Measurements from ENCODE around the gene RELB.

DNA sequence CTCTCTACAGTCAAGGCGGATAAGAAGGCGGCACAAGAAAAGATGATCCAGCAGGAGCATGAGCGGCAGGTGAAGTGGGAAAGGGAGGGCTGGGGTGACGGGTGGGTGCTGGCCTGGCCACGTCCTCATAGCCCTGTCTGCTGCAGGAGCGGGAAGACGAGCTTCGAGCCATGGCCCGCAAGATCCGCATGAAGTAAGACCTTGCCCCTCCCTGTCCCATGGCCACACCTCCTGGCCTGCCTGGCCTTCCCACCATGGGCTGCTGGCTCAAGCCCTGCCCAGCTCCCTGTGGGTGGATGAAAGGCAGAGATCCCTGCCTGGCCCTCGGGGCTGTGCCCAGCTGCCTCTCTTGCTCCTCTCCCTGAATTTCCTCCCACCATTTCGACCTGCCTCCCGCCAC, 67.8 kb downstream of the RELB start:
- TF ChIP-seq, protein P1, sequence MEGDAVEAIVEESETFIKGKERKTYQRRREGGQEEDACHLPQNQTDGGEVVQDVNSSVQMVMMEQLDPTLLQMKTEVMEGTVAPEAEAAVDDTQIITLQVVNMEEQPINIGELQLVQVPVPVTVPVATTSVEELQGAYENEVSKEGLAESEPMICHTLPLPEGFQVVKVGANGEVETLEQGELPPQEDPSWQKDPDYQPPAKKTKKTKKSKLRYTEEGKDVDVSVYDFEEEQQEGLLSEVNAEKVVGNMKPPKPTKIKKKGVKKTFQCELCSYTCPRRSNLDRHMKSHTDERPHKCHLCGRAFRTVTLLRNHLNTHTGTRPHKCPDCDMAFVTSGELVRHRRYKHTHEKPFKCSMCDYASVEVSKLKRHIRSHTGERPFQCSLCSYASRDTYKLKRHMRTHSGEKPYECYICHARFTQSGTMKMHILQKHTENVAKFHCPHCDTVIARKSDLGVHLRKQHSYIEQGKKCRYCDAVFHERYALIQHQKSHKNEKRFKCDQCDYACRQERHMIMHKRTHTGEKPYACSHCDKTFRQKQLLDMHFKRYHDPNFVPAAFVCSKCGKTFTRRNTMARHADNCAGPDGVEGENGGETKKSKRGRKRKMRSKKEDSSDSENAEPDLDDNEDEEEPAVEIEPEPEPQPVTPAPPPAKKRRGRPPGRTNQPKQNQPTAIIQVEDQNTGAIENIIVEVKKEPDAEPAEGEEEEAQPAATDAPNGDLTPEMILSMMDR (IDR thresholded peaks at IDR 0.05; ENCODE audit: low read length): no peak
- no peak for TF ChIP-seq EZH2 (optimal IDR thresholded peaks at IDR 0.05; ENCODE audit: low read depth, low read length)
